K562 (cell line): Measurements from ENCODE around the gene ZSWIM6. TPM values are rescaled to one million over a fixed set of nuclear protein-coding genes. Genes with fewer than 3 reads are reported as not detected.

Experiments used
- ATAC-seq: fragments of 200-7000 bp; cut with Tn5 transposase; 3 replicates; pipeline ENCODE4 v1.9.1; 2020; ENCODE audit warnings: moderate library complexity
- BruUV-seq: library from RNA; stranded (reverse); fragments of 400-500 nt; replicated peaks from 2 replicates; lab custom pipeline; 2021; lab: Mats Ljungman, UMichigan
- CTCF ChIA-PET: fragments of 300-600 bp; formaldehyde crosslinking; extraction: SDS; loops from one replicate; lab custom pipeline; 2021; ENCODE audit warnings: low intra/inter-chr PET ratio; lab: Yijun Ruan, JAX
- POLR2A ChIA-PET: fragments of 300-600, 350-650 bp; sonication (Branson Sonifier 250); formaldehyde crosslinking; extraction: SDS; loops from one replicate; lab custom pipeline; 2021; ENCODE audit warnings: antibody characterized with exemption, inconsistent platforms; lab: Yijun Ruan, JAX
- DNase-seq, 4 experiments: peaks; one replicate each; pipeline versions ENCODE4 v3.0.0 to v3.0.0-alpha.2; 2011 to 2018; ENCODE audit warnings: low spot score in 3 of 4, mixed read lengths in 3 of 4; ENCODE audit errors: extremely low read depth in 1 of 4
- FAIRE-seq: peaks from 2 replicates; lab custom pipeline; 2011; peaks lifted over from hg19 to GRCh38; lab: Jason Lieb, UNC
- H2AFZ ChIP-seq: 2 replicates; pipeline ENCODE4 v1.6.0; 2011; ENCODE audit warnings: low read depth, low read length, control low read depth, inconsistent platforms
- H3K27ac ChIP-seq: fragments of 200-600 bp; 3 replicates; pipeline ENCODE4 v1.8.0; 2011; ENCODE audit warnings: low read depth, mild to moderate bottlenecking, control low read depth, inconsistent platforms, low read length, moderate library complexity, mixed read lengths; ENCODE audit errors: extremely low read depth
- H3K27me3 ChIP-seq, 2 experiments: fragments of 300-600 bp in 1 of 2; 2 replicates in 1 of 2; 3 replicates in 1 of 2; pipeline versions ENCODE4 v1.6.0 to v1.8.0; 2011; ENCODE audit warnings: inconsistent platforms in 2 of 2, low read length in 2 of 2, mild to moderate bottlenecking in 1 of 2, mixed read lengths in 1 of 2, moderate library complexity in 1 of 2; ENCODE audit not compliant: control insufficient read depth in 2 of 2, insufficient read depth in 2 of 2
- H3K36me3 ChIP-seq: fragments of 300-600 bp; 3 replicates; pipeline ENCODE4 v1.8.0; 2011; ENCODE audit warnings: mild to moderate bottlenecking, low read length, inconsistent platforms; ENCODE audit not compliant: control insufficient read depth, insufficient read depth
- H3K4me1 ChIP-seq, 2 experiments: fragments of 200-600 bp in 1 of 2; replicated peaks in 1 of 2; 2 replicates in 1 of 2; 3 replicates in 1 of 2; pipeline versions ENCODE4 v1.5.1 to v1.8.0; 2011; ENCODE audit warnings: inconsistent platforms in 2 of 2, low read length in 2 of 2, mild to moderate bottlenecking in 1 of 2, mixed read lengths in 1 of 2, moderate library complexity in 1 of 2; ENCODE audit not compliant: control insufficient read depth in 2 of 2, insufficient read depth in 2 of 2
- H3K4me2 ChIP-seq: 2 replicates; pipeline ENCODE4 v1.6.1; 2011; ENCODE audit warnings: low read length, control low read depth, inconsistent platforms, mixed read lengths; ENCODE audit not compliant: insufficient read depth
- H3K4me3 ChIP-seq: fragments of 200-600 bp; sonication (generic), shearing (Covaris generic); 2 replicates; pipeline ENCODE4 v1.5.1; 2016; ENCODE audit warnings: control low read depth, inconsistent platforms
- H3K79me2 ChIP-seq: fragments of 200-600 bp; 3 replicates; pipeline ENCODE4 v1.8.0; 2011; ENCODE audit warnings: low read length, inconsistent platforms; ENCODE audit not compliant: control insufficient read depth, insufficient read depth
- H3K9ac ChIP-seq, 2 experiments: 2 replicates each; pipeline versions ENCODE4 v1.6.0 to v1.6.1; 2011; ENCODE audit warnings: low read depth in 2 of 2, low read length in 2 of 2, control low read depth in 1 of 2, inconsistent platforms in 1 of 2, mild to moderate bottlenecking in 1 of 2, mixed read lengths in 1 of 2; ENCODE audit not compliant: insufficient read depth in 1 of 2
- H3K9me1 ChIP-seq: one replicate; pipeline ENCODE4 v1.6.0; 2011; ENCODE audit warnings: inconsistent platforms, mild to moderate bottlenecking, low read length, moderate library complexity; ENCODE audit not compliant: control insufficient read depth, insufficient read depth
- H3K9me3 ChIP-seq: replicated peaks from 2 replicates; pipeline ENCODE4 v1.5.1; 2011; ENCODE audit warnings: low read depth, low read length, inconsistent platforms; ENCODE audit not compliant: control insufficient read depth, insufficient read depth
- H4K20me1 ChIP-seq: replicated peaks from 2 replicates; pipeline ENCODE4 v1.6.1; 2011; ENCODE audit warnings: low read length, inconsistent platforms, mixed read lengths; ENCODE audit not compliant: control insufficient read depth, insufficient read depth
- BCL6 ChIP-seq: fragments of 250-450 bp; sonication (Bioruptor Pico); IDR thresholded peaks from 2 replicates; pipeline ENCODE4 v1.4.0; 2020
- BRD4 ChIP-seq: fragments of 200-600 bp; sonication (generic); IDR thresholded peaks from 2 replicates; pipeline ENCODE4 v1.6.1; 2017; ENCODE audit warnings: inconsistent platforms
- DACH1 ChIP-seq: fragments of 450-650 bp; IDR thresholded peaks from 2 replicates; pipeline ENCODE4 v1.6.1; 2018; ENCODE audit not compliant: partially characterized antibody
- KAT7 ChIP-seq: sonication (generic); formaldehyde crosslinking; IDR thresholded peaks from 2 replicates; pipeline ENCODE4 v1.8.0; 2022; ENCODE audit warnings: missing genetic modification reagents, mild to moderate bottlenecking, borderline replicate concordance
- KLF6 ChIP-seq: fragments of 250-450 bp; sonication (Bioruptor Pico); IDR thresholded peaks from 2 replicates; pipeline ENCODE4 v1.4.0; 2020; ENCODE audit warnings: mild to moderate bottlenecking, moderate library complexity, borderline replicate concordance
- NBN ChIP-seq: fragments of 450-650 bp; IDR thresholded peaks from 2 replicates; pipeline ENCODE4 v1.6.1; 2016; ENCODE audit warnings: low read depth, mild to moderate bottlenecking
- SMAD1 ChIP-seq: fragments of 150-350 bp; IDR thresholded peaks from 2 replicates; pipeline ENCODE4 v1.6.1; 2014; ENCODE audit warnings: low read length, low read depth; ENCODE audit not compliant: partially characterized antibody
- SOX6 ChIP-seq: fragments of 450-650 bp; IDR thresholded peaks from 2 replicates; pipeline ENCODE4 v1.6.1; 2014; ENCODE audit warnings: mild to moderate bottlenecking
- ZFP1 ChIP-seq: fragments of 450-650 bp; formaldehyde crosslinking; IDR thresholded peaks from 2 replicates; pipeline ENCODE4 v1.4.0; 2020; ENCODE audit warnings: mild to moderate bottlenecking, mixed read lengths
- ZNF174 ChIP-seq: fragments of 250-450 bp; sonication (Bioruptor Pico); IDR thresholded peaks from 2 replicates; pipeline ENCODE4 v1.4.0; 2020; ENCODE audit warnings: mild to moderate bottlenecking
- in situ Hi-C: fragments of 300-500 bp; cut with MboI; formaldehyde crosslinking; loops from 4 replicates; pipeline ENCODE4 v1.15.0; 2018; ENCODE audit warnings: inconsistent platforms, mixed read lengths
- intact Hi-C: fragments of 100-400 bp; cut with micrococcal nuclease; formaldehyde crosslinking; loops from 2 replicates; pipeline ENCODE4 v1.14.2; 2022
- polyA plus RNA-seq, 8 experiments: library from polyadenylated mRNA; depleted of rRNA in 4 of 8; stranded (reverse) in 5 of 8; unstranded in 3 of 8; fragments of >200 nt; fragmentation: Nextera tagmentation in 2 of 8; fragmentation: Illumina TruSeq in 1 of 8; extraction: Ambion mirVana in 2 of 8; extraction: Trizol in 1 of 8; gene quantifications; 2 replicates each; pipeline versions ENCODE4 v1.2.1 to v1.2.3, GENCODE V29; 2011 to 2014; ENCODE audit warnings: inconsistent platforms in 1 of 8, missing spikeins in 1 of 8
- total RNA-seq, 7 experiments: library from RNA; depleted of rRNA in 6 of 7; stranded (reverse); fragments of >200 nt in 6 of 7; fragmentation: Illumina TruSeq in 2 of 7; extraction: Trizol in 2 of 7; gene quantifications; 2 replicates each; pipeline versions ENCODE4 v1.2.1 to v1.2.3, GENCODE V29; 2011 to 2021; ENCODE audit warnings: low replicate concordance in 1 of 7
- TF ChIP-seq, protein P1 (sequence below), 2 experiments: fragments of 450-650 bp; formaldehyde crosslinking in 1 of 2; IDR thresholded peaks; 2 replicates each; pipeline versions ENCODE4 v1.4.0 to v1.6.1; 2014 to 2020; ENCODE audit warnings: mild to moderate bottlenecking in 2 of 2, borderline replicate concordance in 1 of 2, low read depth in 1 of 2
- TF ChIP-seq, protein P2 (sequence below): IDR thresholded peaks from 2 replicates; pipeline ENCODE4 v1.6.1; 2016; ENCODE audit warnings: missing genetic modification characterization, missing compliant biosample characterization
- TF ChIP-seq, protein P3 (sequence below): fragments of 450-650 bp; formaldehyde crosslinking; IDR thresholded peaks from 2 replicates; pipeline ENCODE4 v1.4.0; 2022; ENCODE audit warnings: missing genetic modification characterization

Gene ZSWIM6
- total and polyA plus RNA-seq, 9 of the 15 experiments (the other 6 are each of a cell fraction or from before 2014, with no cell fraction given) = 0.81 to 3.2 (median 2.0) TPM

DNA sequence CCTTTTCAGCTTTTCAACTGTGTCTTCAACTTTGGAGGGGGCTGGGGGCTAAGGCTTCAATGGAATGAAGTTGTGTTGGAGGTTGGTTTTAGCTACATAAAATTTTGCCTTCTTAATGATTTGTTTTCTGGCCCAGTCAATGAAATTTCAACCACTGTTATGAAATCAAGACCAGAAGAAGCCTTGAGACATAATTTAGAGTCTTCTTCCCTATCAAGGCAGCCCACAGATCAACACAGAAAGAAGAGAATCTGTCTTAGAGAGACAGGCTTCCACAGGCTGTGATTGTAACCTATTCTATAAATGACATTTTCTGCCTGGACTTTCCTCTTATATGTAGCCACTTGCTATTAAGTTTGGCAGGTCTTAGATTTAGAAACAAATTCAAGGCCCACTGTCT, 46.5 kb upstream of the ZSWIM6 start:
- Histone ChIP-seq H3K27ac (no peak overlapping the region), H3K9me3 (no peaks in the 10 kb centered on the region), H3K79me2 (no peaks in the 10 kb centered on the region), H4K20me1 (no peaks in the 10 kb centered on the region), H3K9ac (no peak overlapping the region), H3K4me2 (no peak overlapping the region), H3K36me3 (no peaks in the 10 kb centered on the region), H3K27me3 (peaks cover 0 to 5% of the 10 kb centered on the region in 2 experiments; a peak in 2 of 5 replicates), H3K4me1 (no peaks in the 10 kb centered on the region), H3K9me1 (no peaks in the 10 kb centered on the region), H2AFZ (no peak overlapping the region), H3K4me3 (no peak overlapping the region)
- intact Hi-C loops = no loop called here
- DNase-seq (no peak), ATAC-seq (no peak), FAIRE-seq (no peak)
- POLR2A ChIA-PET = no interaction called here
- BruUV-seq = no TSS peak
- CTCF ChIA-PET = no interaction called here
- in situ Hi-C loops = no loop called here
- TF ChIP-seq, protein P1, sequence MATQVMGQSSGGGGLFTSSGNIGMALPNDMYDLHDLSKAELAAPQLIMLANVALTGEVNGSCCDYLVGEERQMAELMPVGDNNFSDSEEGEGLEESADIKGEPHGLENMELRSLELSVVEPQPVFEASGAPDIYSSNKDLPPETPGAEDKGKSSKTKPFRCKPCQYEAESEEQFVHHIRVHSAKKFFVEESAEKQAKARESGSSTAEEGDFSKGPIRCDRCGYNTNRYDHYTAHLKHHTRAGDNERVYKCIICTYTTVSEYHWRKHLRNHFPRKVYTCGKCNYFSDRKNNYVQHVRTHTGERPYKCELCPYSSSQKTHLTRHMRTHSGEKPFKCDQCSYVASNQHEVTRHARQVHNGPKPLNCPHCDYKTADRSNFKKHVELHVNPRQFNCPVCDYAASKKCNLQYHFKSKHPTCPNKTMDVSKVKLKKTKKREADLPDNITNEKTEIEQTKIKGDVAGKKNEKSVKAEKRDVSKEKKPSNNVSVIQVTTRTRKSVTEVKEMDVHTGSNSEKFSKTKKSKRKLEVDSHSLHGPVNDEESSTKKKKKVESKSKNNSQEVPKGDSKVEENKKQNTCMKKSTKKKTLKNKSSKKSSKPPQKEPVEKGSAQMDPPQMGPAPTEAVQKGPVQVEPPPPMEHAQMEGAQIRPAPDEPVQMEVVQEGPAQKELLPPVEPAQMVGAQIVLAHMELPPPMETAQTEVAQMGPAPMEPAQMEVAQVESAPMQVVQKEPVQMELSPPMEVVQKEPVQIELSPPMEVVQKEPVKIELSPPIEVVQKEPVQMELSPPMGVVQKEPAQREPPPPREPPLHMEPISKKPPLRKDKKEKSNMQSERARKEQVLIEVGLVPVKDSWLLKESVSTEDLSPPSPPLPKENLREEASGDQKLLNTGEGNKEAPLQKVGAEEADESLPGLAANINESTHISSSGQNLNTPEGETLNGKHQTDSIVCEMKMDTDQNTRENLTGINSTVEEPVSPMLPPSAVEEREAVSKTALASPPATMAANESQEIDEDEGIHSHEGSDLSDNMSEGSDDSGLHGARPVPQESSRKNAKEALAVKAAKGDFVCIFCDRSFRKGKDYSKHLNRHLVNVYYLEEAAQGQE (IDR thresholded peaks at IDR 0.05; ENCODE audit: borderline replicate concordance) = no peak
- TF ChIP-seq, protein P1 (CRISPR knock-in tag; IDR thresholded peaks at IDR 0.05; ENCODE audit: low read depth) = no peak
- TF ChIP-seq NBN = no peak
- no peak for TF ChIP-seq BRD4
- TF ChIP-seq SOX6 = no peak
- no peak for TF ChIP-seq ZFP1
- TF ChIP-seq, protein P2, sequence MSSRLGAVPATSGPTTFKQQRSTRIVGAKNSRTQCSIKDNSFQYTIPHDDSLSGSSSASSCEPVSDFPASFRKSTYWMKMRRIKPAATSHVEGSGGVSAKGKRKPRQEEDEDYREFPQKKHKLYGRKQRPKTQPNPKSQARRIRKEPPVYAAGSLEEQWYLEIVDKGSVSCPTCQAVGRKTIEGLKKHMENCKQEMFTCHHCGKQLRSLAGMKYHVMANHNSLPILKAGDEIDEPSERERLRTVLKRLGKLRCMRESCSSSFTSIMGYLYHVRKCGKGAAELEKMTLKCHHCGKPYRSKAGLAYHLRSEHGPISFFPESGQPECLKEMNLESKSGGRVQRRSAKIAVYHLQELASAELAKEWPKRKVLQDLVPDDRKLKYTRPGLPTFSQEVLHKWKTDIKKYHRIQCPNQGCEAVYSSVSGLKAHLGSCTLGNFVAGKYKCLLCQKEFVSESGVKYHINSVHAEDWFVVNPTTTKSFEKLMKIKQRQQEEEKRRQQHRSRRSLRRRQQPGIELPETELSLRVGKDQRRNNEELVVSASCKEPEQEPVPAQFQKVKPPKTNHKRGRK = no peak
- no peak for TF ChIP-seq DACH1
- no peak for TF ChIP-seq KLF6 (CRISPR knock-in tag)
- TF ChIP-seq KAT7 (CRISPR knock-in tag) = no peak
- TF ChIP-seq SMAD1 = no peak
- TF ChIP-seq ZNF174 (CRISPR knock-in tag) = no peak
- TF ChIP-seq BCL6 (CRISPR knock-in tag) = no peak
- TF ChIP-seq, protein P3, sequence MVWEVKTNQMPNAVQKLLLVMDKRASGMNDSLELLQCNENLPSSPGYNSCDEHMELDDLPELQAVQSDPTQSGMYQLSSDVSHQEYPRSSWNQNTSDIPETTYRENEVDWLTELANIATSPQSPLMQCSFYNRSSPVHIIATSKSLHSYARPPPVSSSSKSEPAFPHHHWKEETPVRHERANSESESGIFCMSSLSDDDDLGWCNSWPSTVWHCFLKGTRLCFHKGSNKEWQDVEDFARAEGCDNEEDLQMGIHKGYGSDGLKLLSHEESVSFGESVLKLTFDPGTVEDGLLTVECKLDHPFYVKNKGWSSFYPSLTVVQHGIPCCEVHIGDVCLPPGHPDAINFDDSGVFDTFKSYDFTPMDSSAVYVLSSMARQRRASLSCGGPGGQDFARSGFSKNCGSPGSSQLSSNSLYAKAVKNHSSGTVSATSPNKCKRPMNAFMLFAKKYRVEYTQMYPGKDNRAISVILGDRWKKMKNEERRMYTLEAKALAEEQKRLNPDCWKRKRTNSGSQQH = no peak
